HepG2 (cell line): ENCODE measurements around the gene MACROD2. TPM values are rescaled to one million over a fixed set of nuclear protein-coding genes. Genes with fewer than 3 reads are reported as not detected.

ENCODE experiments used
- ATF4 ChIP-seq, 2 experiments: fragments of 450-650 bp in 1 of 2; sonication (generic) in 1 of 2; formaldehyde crosslinking; IDR thresholded peaks; 2 replicates each; pipeline versions ENCODE4 v1.5.0 to v1.8.0; 2020 to 2022; ENCODE audit warnings: mild to moderate bottlenecking in 1 of 2, missing genetic modification reagents in 1 of 2
- CEBPB ChIP-seq: IDR thresholded peaks from 2 replicates; pipeline ENCODE4 v1.6.1; 2011; ENCODE audit warnings: low read depth, low read length, improper control_type of control experiment, borderline replicate concordance
- CTCF ChIP-seq: sonication (generic); formaldehyde crosslinking; IDR thresholded peaks from 2 replicates; pipeline ENCODE4 v1.5.0; 2020; ENCODE audit warnings: mild to moderate bottlenecking, missing genetic modification reagents, moderate library complexity
- GABPB1 ChIP-seq: IDR thresholded peaks from 2 replicates; pipeline ENCODE4 v1.6.1; 2016; ENCODE audit warnings: mild to moderate bottlenecking, missing genetic modification reagents, moderate library complexity, missing compliant biosample characterization
- GLMP ChIP-seq: sonication (generic); formaldehyde crosslinking; IDR thresholded peaks from 2 replicates; pipeline ENCODE4 v1.9.0; 2021; ENCODE audit warnings: missing genetic modification reagents, mild to moderate bottlenecking, borderline replicate concordance
- HCFC1 ChIP-seq: fragments of 150-350 bp; IDR thresholded peaks from 2 replicates; pipeline ENCODE4 v1.6.1; 2014; ENCODE audit warnings: low read depth, low read length
- NBN ChIP-seq: fragments of 450-650 bp; conservative IDR thresholded peaks from 2 replicates; pipeline ENCODE4 v1.6.1; 2017
- RFXANK ChIP-seq: IDR thresholded peaks from 2 replicates; pipeline ENCODE4 v1.6.1; 2016
- SMC3 ChIP-seq: IDR thresholded peaks from 2 replicates; pipeline ENCODE4 v1.6.1; 2011; ENCODE audit warnings: low read length, improper control_type of control experiment
- STAG1 ChIP-seq: sonication (generic); formaldehyde crosslinking; IDR thresholded peaks from 2 replicates; pipeline ENCODE4 v1.4.0; 2020; ENCODE audit warnings: missing genetic modification reagents
- ZBTB33 ChIP-seq: sonication (generic); formaldehyde crosslinking; IDR thresholded peaks from 2 replicates; pipeline ENCODE4 v1.4.0; 2020; ENCODE audit warnings: missing genetic modification reagents
- ZNF12 ChIP-seq: sonication (generic); formaldehyde crosslinking; IDR thresholded peaks from 2 replicates; pipeline ENCODE4 v1.5.0; 2020; ENCODE audit warnings: missing genetic modification reagents
- ZNF574 ChIP-seq: sonication (generic); formaldehyde crosslinking; IDR thresholded peaks from 2 replicates; pipeline ENCODE4 v1.4.0; 2020; ENCODE audit warnings: missing genetic modification reagents
- ZNF740 ChIP-seq: sonication (generic); formaldehyde crosslinking; IDR thresholded peaks from 2 replicates; pipeline ENCODE4 v1.4.0; 2020; ENCODE audit warnings: missing genetic modification reagents
- ZNF75D ChIP-seq: sonication (generic); formaldehyde crosslinking; IDR thresholded peaks from 2 replicates; pipeline ENCODE4 v1.8.1; 2023; ENCODE audit warnings: missing genetic modification reagents, mild to moderate bottlenecking, borderline replicate concordance
- polyA plus RNA-seq, 8 experiments: library from polyadenylated mRNA; depleted of rRNA in 3 of 8; stranded (reverse) in 7 of 8; unstranded in 1 of 8; fragments of >200 nt; fragmentation: Illumina TruSeq in 4 of 8; extraction: Trizol in 4 of 8; gene quantifications; 2 replicates each; pipeline versions ENCODE4 v1.2.1 to v1.2.3, GENCODE V29; 2011 to 2016; ENCODE audit warnings: low read depth in 4 of 8, missing spikeins in 1 of 8, mixed read lengths in 1 of 8; ENCODE audit not compliant: insufficient read depth in 1 of 8
- total RNA-seq, 5 experiments: library from RNA; depleted of rRNA; stranded (reverse); fragments of >200 nt; fragmentation: Illumina TruSeq; extraction: Trizol; gene quantifications; 2 replicates each; pipeline ENCODE4 v1.2.3, GENCODE V29; 2016; ENCODE audit warnings: low read depth in 1 of 5

The MACROD2 gene
- total and polyA plus RNA-seq, 2 of the 13 experiments (the other 11 are each of a cell fraction or from before 2014, with no cell fraction given): 0.13 to 0.51 TPM

GRCh38 chr20:14632906-14633305 lies 637.6 kb downstream of the MACROD2 start (continued):
- TF ChIP-seq CTCF (CRISPR knock-in tag) (peak; percentile 55), GABPB1 (peak; percentile 58), NBN (no peak), CEBPB (peak; percentile 86; the same call in 1 of the 2 replicates), GLMP (no peak), ZNF574 (CRISPR knock-in tag) (peak; percentile 81), ZNF75D (CRISPR knock-in tag) (no peak), RFXANK (CRISPR knock-in tag) (no peak), ZNF12 (CRISPR knock-in tag) (peak; percentile 8; the same call in 1 of the 2 replicates), ATF4 (CRISPR knock-in tag; IDR thresholded peaks at IDR 0.05) (peak in 1 of 2 experiments; percentile 88; a peak in 2 of 4 replicates), ZBTB33 (CRISPR knock-in tag) (peak; percentile 60; the same call in 1 of the 2 replicates), SMC3 (peak; percentile 10; the same call in 1 of the 2 replicates), ZNF740 (CRISPR knock-in tag) (0 out of 2 replicates have a peak, but pooled peaks have one; percentile 36), HCFC1 (no peak), STAG1 (CRISPR knock-in tag) (peak; percentile 64)
